NB4 (cell line): ENCODE data around the gene TRPT1.

ENCODE experiments used
- CTCF ChIP-seq: IDR thresholded peaks from one replicate; pipeline ENCODE4 v1.5.1; 2012; ENCODE audit warnings: low read depth, low read length
- MAX ChIP-seq: IDR thresholded peaks from 2 replicates; pipeline ENCODE4 v1.6.1; 2011; ENCODE audit warnings: low read depth, low read length
- MYC ChIP-seq: IDR thresholded peaks from 2 replicates; pipeline ENCODE4 v1.6.1; 2011; ENCODE audit warnings: low read depth, low read length
- POLR2A ChIP-seq: IDR thresholded peaks from 2 replicates; pipeline ENCODE4 v1.6.1; 2011; ENCODE audit warnings: mild to moderate bottlenecking; ENCODE audit not compliant: insufficient read length; ENCODE audit errors: extremely low read depth

DNA sequence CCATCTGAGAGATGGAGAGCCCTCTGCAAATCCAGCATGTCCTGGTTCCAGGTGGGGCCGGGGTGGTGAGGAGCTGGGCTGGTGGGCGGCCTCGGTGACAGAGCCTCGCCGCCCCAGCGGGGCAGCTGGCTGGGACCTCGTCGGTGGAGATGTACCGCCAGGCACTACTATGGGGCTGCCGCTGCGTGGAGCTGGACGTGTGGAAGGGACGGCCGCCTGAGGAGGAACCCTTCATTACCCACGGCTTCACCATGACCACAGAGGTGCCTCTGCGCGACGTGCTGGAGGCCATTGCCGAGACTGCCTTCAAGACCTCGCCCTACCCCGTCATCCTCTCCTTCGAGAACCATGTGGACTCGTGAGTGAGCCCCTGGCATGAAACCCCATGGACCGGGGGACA, 32.4 kb upstream of the TRPT1 start:
- no peak for TF ChIP-seq CTCF
- no peak for TF ChIP-seq POLR2A
- TF ChIP-seq MYC = no peak
- no peak for TF ChIP-seq MAX
